EL (cell line): ENCODE results near the gene DNAH17.
"Not testable (repeated sequence)": the region's sequence is repeated elsewhere in the genome, so short reads cannot be mapped to it uniquely, and the experiment has no call there.

Source experiments
- DNase-seq: peaks from one replicate; pipeline ENCODE4 v3.0.0-alpha.2; 2016

Gene DNAH17

DNA sequence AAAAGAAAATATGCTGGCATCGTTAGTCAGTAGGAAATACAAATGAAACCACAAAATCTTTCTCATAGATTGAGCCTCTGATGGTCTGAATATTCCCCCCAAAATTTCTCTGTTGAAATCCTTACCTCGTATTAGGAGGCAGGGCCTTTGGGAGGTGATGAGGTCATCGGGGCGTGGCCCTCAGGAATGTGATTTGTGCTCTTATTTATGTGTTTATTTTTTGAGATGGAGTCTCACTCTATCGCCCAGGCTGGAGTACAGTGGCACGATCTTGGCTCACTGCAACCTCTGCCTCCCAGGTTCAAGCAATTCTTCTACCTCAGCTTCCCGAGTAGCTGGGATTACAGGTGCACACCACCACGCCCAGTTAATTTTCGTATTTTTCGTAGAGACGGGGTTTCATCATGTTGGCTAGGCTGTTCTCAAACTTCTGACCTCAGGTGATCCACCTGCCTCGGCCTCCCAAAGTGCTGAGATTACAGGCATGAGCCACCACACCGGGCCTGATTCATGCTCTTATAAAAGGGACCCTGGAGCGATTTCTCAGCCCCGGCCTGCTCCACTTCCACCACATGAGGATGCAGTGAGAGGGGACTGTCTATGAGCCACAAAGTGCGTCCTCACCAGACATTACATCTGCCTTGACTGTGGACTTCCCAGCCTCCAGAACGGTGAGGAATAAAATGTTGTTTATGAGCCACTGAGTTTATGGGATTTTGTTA, 53.1 kb downstream of the DNAH17 start:
- DNase-seq: no peak

DNA sequence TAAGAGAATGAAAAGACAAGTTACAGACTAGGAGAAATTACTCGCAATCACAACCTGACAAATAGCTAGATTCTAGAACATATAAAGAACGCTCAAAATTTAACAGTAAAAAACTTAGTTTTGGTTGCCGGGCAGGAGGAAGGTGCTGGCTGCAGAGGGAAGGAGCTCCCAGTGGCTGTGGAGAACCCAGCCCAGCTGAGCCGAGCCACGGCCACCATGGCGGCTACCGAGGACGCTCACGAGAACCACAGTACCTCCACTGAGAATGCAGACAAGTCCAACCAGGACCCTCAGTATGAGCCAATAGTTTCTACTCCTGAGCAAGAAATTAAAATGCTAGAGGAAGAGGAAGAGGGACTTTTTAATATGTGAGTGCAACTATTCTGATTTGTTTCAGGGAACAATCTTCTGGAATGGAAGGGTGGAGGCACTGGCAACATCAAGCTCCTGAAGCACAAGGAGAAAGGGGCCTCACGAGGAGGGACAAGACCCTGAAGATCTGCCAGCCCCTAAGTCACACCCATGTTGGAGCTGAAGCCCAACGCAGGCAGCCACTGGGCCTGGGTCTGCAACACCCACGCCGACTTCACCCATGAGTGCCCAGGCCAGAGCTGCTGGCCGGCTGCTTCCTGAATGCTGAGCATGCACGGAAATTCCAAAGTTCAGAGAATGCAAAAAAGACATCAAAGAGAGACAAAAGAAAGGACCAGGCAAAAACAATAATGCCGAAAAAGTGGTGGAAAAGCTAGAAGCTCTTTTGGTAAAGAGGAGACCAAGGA, 55.0 kb downstream of the DNAH17 start:
- DNase-seq: no peak

DNA sequence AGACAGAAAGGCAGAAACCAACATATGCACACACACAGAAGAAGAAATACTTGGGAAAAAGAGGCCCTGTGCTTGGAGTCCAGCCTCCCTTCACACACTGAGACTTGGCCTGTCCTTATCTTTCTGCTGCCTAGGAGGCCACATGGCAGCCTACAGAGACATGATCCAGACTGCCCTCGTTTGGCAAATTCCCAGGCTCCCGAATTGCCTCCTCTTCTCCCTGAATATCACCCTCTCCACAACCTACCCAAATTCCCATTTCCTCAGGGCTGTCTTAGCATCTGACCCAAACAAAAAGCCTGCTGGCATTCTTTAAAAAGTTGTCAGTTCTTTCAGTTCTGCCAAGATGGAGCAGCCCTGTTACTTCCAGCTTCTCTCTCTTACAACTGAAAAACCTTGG, 59.8 kb downstream of the DNAH17 start:
- DNase-seq: no peak

DNA sequence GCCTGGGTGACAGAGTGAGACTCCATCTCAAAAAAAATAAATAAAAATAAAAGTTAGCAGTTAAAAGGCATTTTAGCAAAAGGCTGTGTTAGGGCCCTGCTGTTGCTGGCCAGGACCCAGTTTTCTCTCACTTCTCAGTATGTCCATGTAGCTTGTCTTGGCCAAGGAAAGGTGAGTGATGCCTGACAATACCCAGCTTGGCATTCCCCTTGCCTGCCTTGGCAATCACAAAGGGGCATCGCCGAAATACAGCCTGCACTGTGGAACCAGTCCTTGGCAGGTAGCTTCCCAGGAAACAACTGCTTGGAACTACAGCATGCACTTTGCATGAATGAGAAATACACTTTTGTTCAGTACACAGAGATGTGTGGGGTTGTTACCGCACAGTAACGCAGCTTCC, 61.7 kb downstream of the DNAH17 start:
- DNase-seq: no peak

DNA sequence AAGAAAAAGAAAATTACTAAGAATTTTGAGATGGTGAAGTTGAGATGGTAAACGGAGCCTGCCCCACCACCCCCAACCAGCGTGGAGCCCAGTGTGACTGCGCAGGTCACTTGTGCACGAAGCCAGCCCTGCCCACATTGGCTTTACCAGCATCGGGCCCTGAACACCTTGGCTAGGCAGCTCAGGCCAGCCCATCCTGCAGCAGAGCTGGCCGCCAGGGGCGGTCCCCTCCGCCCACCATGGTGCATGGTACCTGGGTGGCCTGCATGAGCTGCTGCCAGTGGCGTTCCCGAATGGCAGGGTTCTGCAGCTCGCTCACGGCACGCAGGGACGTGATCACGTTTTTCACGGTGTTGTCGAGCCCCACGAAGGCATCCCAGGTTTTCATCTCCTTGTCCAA, 62.7 kb downstream of the DNAH17 start:
- DNase-seq: no peak

DNA sequence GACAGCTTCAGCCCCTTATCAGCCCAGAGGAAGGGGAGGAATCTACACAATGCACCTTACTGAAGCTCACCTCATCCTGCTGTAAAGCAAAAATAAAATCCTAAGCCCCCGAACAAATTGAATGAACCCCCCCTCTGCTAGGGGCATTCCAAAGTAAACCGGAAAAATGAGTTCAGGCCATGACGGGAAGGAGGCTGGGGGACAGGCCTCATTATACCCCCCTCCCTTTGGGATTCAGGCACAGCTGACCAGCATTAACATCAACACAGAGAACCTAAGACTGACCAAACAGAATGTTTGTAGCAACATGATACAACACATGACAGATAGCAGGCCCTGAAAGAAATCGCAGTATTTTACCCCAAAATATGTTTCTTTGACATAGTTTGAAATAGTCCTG, 64.2 kb downstream of the DNAH17 start:
- no peak for DNase-seq

DNA sequence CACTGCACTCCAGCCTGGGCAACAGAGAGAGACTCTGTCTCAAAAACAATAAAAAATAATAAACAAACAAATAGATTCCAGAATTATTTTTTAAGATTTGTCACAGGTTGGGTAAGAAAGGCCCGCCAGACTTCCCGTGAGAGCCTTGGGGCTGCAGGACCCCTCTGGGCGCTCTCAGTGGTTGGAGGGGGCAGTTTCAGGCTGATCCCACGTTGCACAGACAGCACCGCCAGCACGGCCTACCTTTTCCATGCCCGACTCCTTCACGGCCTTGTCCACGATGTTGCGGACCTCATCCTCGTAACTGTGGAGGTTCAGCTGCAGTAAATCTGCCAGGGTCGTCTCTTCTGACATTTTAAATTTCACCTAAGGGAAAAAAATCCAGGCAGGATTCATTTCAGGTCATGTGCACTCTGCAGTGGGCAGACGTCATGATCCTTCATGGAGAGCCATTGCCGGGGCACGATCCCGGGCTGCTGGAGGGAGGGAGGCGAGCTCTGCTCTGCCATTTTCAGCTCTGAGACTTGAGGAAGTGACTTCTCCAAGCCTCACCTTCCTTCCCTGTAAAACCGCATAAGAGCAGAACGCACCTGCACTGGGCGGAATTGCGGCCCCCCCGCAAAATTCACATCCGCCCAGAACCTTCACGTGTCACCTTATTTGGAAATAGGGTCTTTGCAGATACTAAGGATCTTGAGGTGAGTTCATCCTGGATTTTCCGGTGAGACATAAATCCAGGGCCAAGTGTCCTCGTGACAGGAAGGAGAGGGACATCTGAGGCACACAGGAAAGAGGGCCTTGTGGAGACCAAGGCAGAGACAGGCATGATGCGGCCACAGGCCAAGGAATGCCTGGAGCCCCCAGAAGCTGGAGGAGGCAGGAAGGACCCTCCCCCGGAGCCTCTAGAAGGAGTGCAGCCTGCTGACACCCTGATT, 66.8 kb downstream of the DNAH17 start:
- DNase-seq: no peak

DNA sequence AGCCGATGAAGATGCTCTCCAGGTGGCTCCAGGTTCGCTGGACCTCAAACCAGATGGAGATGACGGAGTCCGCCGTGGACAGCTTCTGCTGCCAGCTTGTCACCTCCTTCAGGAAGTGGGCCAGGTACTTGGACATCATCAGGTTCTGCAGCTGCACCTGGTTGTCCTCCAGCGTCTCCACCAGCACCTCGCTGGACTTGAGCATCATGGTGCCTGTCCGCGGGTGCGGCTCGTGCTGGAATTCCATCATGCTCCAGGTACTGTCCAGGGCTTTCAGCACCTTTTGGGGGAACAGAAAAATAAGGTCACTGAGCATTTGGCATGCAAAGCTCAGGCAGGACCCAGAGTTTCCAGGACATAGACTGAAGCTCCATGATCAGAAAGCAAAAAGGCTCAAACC, 69.7 kb downstream of the DNAH17 start:
- no peak for DNase-seq

DNA sequence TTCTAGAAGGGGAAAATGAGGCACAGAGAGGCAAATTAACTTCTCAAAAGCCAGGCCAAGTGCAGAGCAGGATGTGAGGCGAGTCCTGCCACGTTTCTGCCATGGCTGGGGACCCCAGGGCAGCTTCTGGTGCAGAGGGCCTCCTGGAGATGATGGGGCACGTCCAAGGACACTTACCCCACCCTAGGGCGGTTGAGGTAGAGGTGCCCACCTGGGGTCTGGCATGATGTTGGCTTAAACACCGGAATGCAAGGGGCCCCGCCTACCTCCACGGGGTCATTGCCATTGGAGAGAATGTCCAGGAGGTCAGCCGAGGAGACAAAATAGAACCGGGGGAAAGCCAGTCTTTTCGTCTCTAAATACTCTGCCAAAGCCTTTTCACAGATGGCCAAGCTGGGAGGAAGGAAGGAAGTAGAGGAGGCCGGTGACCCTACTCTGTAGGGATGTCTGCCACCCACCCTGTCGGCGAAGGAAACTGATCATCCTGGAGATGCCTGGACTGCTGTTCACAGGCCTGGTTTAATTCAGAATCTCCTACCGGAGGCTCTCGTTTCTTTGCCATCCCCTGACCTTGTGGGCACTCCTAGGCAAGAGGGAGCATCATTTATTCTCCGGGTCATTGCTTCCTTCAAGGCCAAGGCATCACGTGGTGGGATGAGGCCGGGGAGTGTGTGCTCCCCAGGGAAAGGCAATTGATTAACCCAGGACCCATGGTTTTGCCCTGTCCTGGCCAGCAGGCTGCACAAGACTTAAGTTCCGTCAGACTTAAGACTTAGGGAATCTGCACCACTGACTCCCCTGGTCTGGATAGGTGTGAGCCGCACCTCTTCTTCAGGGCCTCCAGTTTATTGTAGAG, 70.5 kb downstream of the DNAH17 start:
- DNase-seq: no peak

DNA sequence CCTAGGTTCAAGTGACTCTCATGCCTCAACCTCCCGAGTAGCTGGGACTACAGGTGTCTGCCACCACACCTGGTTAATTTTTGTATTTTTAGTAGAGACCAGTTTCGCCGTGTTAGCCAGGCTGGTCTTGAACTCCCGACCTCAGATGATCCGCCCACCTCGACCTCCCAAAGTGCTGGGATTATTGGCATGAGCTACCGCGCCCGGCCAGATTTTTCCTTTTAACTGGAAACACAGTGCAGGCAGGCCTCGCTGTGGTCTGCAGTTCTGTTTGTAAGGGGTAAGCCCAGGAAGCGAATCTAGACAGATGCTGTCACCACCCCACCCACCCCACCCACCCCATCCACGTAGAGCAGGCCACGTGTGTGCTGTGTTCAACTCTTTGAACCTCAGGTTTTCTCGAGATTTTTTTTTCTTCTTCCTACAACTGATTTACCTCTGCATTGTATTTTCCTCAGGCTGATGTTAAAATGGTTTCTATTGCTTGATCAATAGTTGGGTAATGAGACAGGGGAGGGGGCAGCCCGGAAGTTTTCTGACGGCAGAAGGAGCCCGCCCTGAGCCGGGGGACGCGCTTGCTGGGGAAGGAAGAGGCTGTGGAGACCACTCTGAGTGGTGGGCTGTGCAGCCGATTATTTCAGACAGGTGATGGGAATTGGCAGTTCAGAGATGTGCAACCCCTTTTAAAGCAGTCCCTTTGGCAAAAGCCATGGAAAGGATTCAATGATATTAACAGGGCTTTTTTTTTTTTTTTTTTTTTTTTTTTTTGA, 72.9 kb downstream of the DNAH17 start:
- DNase-seq: no peak

DNA sequence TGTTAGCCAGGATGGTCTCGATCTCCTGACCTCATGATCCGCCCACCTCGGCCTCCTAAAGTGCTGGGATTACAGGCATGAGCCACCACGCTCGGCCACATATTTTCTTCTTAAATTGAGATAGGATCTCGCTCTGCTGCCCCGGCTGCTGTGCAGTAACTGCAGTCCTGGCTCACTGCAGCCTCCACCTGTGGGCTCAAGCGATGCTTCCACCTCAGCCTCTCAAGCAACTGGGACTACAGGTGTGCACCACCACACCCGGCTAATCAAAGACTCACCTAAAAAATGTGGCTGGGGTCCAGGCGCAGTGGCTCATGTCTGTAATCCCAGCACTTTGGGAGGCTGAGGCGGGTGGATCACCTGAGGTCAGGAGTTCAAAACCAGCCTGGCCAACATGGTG, 73.8 kb downstream of the DNAH17 start:
- not testable (repeated sequence) for DNase-seq

DNA sequence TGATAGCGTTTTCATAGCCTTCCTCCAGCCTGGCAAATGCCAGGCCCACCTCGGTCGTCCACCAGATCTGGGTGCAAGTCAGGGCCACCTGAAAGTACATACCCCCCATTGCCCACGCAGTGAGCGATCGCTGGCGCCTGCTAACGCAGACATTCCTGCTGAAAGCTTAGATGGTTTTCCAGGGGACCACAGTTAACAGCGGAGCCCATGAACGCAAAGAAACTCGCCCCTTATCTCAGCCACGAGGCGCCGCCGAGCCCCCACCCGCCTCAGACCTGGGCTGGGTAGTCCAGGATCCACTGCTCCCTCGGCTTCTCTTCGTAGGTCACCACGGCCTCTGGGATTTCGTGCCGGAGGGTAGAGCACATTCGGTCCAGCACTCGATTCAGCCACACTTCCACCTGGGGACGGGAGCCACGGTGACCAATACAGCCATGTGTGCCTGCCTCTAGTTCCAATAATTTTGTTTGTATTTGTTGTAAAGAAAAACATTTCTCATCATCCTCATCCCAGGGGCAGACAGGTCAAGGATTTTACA, 74.5 kb downstream of the DNAH17 start:
- no peak for DNase-seq

DNA sequence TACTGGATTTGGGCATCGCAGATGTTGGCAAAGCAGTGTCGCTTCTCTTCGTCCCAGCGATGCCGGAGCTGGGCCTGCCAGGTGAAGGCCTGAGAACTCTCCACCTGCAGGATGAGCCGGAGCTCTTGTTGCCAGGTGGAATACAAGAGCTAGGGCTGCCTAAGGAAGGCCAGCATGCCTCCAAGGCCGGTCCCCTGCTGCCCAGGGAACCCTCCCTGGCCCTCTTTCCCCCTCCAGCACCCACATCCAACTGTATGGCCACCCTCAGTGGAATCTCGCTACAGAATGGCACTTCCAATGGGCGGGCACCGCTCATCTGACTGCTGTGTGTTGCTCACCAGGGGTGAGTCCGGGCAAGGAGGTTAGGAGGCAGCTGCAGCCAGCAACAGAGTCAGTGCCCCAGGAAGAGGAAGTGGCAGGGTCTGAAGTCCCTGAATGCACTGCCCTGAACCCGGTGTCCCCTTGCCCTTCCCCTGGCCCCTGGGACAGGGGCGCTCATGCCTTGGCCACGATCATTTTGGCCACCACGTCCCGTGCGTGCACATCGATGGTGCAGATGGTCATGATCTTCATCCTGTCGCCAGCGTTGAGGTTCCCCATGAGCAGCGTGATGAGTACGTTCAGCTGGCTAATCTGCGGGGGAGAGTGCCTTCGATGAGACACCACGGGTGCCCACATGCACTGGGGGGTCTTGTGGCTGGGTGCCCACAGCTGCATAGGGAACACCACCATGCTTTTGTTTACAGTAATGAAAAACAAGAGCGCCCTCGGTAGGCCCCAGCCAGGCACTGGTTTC, 75.8 kb downstream of the DNAH17 start:
- no peak for DNase-seq

DNA sequence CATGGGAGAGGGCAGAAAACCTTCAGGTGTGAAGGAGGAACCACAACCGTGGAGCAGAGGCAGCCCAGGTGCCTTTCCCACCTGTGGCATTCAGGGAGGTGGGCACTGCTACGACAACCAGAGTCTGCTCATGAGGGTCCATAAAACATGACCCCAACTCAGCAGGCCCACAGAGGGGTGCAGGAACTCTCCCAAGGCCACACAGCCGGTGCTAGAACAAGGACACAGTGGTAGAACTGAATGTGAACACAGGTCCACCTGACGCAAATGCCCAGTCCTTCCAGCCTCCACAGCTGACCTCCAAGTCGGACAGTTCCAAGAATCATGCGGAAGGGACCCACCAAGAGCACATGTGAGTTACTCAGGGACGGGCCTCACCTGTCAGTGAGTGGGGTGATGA, 76.4 kb downstream of the DNAH17 start:
- no peak for DNase-seq

DNA sequence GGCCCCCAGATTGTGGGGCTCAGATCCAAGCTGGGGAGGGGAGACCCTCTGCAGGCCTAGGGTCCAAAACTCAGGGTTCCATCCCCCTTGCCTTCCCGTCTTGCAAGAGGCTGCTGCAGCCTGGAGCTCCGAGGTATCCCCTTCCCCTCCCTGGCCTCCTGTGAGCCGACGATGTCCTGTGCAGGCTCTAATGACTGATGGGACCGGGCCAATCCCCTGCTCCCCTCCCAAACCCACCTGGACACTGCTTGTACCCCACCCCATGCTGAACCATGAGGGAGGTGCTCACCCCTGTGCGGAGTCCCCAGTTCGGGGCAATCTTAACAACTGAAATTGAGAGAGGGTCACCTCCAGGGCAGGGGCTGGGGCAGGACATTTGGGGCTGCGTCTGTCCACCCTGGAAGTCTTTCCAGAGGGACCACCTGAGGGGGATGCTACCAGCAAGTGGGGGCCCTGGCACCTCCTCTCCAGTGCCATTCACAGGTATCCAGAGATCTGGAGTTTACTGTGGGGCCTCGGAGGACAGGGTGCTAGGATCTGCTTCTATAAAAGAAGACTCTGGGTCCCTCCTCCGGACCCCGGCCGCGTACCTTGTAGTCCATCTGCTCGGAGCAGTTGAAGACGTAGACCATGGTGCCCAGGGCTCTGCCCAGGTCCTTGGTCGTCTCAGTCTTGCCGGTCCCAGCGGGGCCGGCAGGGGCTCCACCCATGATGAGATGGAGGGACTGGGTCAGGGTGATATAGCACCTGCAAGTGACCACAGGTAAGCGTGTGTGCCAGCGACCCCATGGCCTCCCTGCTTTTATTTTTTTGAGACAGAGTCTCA, 77.3 kb downstream of the DNAH17 start:
- DNase-seq: no peak

DNA sequence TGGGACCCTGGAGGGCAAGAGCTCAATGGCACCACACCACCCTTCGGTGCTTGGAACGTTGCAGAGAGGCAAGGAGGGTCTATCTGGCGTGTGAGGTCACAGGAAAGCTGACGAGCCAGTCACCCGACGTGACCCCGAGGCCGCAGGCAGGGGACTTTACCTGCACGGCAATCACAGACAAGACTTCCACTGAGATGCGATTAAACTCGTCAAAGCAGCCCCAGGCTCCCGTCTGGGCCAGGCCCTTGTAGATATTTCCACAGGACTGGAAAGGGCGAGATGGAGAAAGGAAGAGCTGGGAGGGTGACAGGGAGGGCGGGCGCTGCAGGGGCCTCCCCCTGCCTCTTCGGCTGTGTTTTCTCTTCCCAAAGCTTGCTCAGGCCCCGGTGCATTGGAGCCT, 78.3 kb downstream of the DNAH17 start:
- DNase-seq: no peak

DNA sequence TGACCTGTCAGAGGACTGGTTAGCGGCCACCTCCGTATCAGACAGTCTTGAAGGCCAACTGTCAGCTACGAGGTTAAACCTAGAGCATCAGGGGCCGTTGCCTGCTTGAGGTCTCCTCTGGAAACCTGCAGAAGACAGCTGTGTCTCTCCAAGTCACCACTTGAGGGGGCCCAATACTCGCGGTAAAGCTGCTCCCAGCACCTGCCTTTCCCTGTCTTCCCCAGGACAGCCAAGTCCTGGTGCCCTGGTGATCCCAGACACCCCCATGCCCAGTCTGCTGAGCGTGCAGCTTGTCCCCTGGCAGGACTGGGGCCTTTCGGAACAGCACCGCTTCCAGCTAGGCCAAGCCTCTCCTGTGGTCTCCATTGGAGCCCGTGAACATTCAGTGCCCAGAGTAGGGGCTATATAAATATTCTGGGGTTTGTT, 80.1 kb downstream of the DNAH17 start:
- peak; percentile 71 for DNase-seq

DNA sequence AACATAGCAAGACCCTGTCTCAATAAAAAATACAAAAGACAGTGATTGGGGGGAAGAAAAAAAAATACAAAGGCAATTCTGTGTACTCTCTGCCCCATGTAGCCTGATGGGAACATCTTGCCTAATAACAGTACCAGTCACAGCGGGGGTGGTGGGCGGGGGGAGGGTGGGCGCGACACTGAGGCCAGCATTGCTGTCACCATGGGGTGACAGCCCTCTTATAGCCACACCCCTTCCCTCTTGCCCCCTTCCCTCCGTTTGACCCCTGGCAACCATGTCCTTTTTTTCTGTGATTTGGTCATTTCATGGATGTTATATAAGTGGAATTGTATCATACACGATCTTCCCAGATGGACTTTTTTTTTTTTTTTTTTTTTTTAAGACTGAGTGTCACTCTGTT, 80.9 kb downstream of the DNAH17 start:
- DNase-seq: no peak

DNA sequence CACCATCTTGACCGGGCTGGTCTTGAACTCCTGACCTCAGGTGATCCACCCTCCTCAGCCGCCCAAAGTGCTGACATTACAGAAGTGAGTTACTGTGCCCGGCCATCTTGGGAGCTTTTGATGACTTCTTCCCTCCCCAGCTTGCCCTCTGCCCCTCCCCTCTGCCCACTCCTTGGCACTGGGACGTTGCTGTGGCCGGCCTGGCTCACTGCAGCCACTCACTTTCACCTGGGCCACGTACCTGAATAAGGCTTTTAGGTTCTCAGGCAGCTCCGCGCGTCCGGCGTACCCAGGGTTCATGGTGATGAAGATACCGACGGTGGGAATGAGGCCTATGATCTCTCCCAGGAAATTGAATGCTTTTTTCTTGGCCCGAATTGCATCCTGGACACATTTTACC, 81.6 kb downstream of the DNAH17 start:
- no peak for DNase-seq
